HG03520 (cell line): ENCODE measurements around the gene SEL1L3.
A peak's percentile ranks its signal among the peaks of the same experiment; 100 is the strongest.
"Not testable (repeated sequence)": the region's sequence is repeated elsewhere in the genome, so short reads cannot be mapped to it uniquely, and the experiment has no call there.

ENCODE experiments used
- ATAC-seq: cut with Tn5 transposase; IDR thresholded peaks from one replicate; pipeline ENCODE4 v1.9.1; 2021; ENCODE audit warnings: mild to moderate bottlenecking, moderate library complexity; ENCODE audit not compliant: unreplicated experiment

Gene SEL1L3

GRCh38 chr4:25862411-25863346 is at the start of gene SEL1L3:
Gene SEL1L3 (minus strand): TSS chr4:25862988. CDS start chr4:25862836, 152 bp downstream.
- peak; percentile 46 for ATAC-seq

DNA sequence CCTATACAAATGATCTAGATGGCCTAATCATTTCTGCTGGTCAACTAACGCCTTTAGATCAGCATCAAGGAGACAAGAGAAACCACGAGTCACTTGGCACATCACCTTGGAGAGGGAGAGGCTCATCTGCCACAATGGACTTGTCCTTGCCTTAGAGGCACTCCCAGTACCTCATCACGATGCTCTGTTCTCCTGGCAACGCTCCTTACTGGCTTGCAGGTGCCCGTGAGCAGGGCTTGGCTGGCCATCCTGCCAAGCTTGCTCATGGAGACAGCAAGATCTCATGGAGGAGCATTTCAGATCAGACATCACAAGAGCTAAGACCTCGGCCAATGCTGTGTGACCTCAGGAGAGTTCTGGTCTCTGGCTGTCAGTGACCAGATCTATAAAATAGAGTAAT is 48.6 kb upstream of the SEL1L3 start:
- no peak for ATAC-seq

DNA sequence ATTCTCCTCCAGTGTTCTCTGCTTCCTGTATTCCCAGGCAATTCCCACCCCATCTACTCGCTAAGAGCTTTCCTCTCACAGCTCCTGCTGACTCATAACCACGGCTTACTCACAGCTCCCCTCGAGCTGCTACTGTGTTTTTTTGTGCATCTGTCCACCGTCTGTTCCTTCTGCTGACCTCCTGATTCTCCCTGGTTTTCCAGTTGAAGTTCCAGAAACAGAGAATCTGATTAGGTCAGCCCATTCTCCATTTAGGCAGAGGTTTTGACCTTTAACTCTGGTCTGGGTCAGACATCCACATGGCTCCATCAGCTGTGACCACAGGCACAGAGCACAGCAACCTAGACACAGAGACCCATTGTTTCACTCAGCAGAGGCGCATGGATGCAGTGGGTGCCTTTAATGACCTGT is 45.7 kb upstream of the SEL1L3 start:
- ATAC-seq = no peak

GRCh38 chr4:25906113-25906512 is 43.3 kb upstream of the SEL1L3 start:
- ATAC-seq = not testable (repeated sequence)

DNA sequence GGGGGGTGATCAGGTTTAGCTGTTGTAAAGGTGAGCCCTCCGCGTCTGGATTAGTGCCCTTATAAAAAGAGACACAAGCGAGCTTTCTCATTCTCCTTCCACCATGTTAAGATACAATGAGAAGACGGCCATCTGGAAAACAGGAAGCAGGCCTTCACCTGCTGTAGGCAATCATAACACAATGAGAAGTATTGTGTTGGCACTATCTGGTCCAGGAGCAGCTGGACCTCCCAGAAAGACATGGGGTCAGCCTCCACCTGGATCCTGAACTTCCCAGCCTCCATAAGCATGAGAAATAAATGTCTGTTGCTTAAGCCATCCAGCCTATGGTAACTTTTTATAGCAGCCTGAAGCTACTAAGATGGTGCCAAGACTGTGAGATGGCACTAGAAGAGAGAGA is 42.6 kb upstream of the SEL1L3 start:
- ATAC-seq = no peak

- no peak for ATAC-seq
Observed at GRCh38 chr4:25904748-25905082, 41.9 kb upstream of the SEL1L3 start.

DNA sequence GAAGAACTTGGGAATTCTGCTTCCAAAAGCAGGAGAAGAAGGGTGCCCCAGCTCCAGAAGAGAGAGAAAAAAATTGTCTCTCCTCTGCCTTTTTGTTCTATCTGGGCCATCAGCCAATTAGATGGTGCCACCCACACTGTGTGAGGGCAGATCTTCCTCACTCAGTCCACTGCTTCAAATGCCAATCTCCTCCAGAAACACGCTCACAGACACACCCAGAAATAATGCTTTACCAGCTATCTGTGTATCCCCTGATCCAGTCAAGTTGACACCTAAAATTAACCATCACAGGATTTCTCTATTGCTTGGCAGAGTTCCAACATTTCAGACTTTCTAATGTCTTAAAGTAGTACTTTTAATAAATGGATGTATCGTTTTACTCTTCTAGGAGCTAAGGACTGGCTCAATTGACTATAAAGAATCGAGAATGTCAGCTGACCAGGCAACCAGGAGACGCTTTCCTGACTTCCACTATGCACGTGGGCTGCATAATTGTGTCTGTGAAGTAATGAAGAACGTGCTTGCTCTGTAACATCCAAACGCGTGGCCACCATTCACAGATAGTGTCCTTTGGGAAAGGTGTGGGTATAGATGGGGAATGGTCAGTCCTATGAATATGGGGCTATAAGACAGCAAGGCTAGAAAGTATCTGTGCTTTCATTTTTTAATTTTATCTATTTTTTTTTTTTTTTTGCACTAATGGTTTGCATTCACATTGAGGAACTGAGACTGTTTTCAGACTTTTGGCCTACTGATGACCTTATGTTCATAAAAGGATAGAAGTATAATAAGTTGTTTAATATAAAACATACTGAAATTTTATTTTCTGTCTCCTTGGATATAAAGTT is 41.3 kb upstream of the SEL1L3 start:
- ATAC-seq = no peak

GRCh38 chr4:25901030-25901430 is 38.2 kb upstream of the SEL1L3 start:
- ATAC-seq = no peak

GRCh38 chr4:25900310-25900709 is 37.5 kb upstream of the SEL1L3 start:
- no peak for ATAC-seq

- ATAC-seq = no peak
Observed at GRCh38 chr4:25896776-25897539, 34.2 kb upstream of the SEL1L3 start.

DNA sequence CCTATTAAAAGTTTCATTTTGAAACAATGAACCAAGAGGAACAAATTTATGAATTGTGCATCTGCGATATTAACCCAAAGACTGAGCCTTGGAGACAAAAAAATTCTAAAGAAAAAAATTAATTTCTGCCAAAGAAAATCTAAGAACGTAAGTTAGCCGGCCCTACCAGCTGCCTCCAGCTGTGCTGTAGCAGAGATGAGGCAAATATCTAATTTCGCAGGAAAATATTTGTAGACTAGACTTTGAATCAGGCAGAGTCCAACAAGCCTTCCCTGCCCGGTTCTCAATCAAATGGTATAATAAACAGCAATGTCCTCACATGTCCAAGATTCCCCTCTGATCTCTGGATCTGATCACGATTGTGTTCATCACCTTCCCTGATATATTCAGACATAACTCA is 30.0 kb upstream of the SEL1L3 start:
- no peak for ATAC-seq

GRCh38 chr4:25890571-25891485 is 28.0 kb upstream of the SEL1L3 start:
- ATAC-seq = no peak

DNA sequence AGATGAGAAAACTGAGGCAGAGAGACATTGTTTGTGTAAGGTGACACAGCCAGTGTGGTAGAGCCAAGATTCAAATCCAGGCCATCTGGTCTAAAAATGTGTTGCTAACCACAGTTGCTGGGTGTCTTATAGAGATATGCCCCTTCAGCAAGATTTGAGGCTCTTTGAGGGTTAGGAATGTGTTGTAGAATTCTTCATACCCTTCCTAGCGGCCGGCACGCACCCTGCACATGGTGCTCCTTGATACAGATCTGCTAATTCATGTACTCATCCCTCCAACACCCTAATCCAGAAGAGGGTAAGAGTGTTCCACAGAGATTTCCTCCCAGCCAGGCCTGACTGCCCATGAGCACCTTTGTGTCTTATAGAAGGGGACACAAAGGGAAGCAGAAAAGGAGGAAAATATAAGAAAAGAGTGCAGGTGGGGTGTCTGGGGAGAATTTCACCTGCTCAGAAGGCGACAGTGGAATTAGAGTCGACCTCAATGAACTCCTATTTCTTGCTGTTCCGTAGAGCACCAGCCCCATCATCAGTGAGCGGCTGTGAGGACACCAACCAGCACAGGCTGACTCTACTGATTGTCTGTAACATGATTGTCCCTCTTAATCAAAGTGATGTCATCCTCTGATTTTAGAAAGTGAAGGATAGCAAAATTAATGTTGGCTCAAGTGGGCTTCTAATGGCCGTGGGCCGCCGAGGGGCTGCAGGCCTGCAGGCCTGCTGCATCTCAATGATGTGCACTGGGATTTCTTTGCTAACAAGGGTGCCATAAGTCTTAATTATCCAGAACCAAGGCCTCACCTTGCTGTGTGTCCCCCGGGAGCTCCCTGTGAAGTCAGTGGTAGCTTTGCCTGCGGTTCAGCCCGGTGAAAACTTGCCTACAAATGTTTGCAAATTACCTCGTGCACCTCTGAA is 27.1 kb upstream of the SEL1L3 start:
- no peak for ATAC-seq

GRCh38 chr4:25888781-25889180 is 26.0 kb upstream of the SEL1L3 start:
- ATAC-seq = no peak

DNA sequence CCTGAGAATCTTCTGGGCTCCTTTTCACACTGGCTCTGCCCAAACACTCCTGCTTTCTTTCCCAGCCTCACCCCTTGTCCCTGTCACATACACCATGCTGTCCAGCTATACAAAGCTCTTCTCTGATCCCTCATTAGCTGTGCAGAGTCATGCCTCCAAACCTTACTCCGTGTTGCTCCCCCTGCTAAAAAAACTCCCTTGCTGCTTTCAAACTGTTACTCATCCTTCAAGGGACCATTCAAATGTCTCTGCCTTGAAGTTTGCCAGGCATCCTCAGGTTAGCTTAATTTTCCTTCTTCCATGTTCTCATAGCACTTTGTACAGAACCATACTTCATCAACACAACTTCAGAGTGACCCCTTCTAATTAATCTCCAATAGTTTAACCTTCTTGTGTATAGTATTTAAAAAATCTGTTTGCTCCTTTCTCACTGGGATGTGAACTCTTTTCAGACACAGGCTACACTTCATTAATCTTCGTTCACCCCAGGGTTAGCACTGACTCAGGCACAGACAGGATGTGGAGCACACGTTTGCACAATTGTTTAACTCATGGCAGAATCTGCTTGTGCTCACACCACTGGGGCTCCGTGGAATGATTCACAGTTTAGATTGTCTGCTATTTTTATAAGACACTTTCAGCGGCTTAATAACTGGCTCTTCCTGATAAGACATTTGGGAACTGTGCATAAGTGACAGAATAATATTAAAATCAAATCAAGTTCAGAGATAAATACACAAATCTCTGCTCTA is 21.4 kb upstream of the SEL1L3 start:
- no peak for ATAC-seq

DNA sequence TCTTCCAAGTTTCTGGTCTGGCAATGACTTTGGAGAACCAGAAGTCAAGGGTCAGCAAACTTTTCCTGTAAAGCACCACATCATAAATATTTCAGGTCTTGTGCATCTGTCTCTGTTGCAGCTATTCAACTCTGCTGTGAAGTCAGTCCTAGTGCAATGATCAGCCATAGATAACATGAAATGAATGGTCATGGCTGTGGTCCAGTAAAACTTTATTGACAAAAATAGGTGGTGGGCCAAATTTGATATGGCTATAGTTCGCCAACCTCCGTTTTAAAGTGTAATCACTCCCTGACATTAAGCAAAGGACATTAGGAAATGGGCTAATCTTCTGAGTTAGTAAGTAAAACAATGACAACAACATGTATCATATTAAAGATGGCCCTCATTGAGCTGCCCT is 20.8 kb upstream of the SEL1L3 start:
- ATAC-seq = no peak

- no peak for ATAC-seq
Observed at GRCh38 chr4:25882226-25882625, 19.4 kb upstream of the SEL1L3 start.

DNA sequence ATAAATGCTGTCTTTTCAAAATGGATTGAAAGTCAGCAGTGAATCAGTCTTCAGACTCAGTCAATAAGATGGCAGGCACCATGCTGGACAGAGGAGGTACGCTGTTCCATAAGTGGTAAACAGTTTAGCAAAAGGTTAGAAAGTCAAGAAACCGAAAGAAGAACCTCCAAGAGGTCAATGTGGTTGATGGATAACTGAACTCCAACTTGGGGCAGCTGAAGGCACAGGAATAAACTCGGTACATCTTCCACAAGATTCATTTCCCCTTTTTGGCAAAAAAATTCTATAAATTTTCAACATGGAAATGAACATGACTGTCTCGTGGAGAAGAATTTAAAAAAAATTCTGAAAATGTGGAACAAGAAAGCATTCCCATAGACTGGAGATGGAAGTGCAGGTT is 18.4 kb upstream of the SEL1L3 start:
- ATAC-seq = no peak
